ENCODE data around the gene SHC3. TPM values are rescaled to one million over a fixed set of nuclear protein-coding genes. Genes with fewer than 3 reads are reported as not detected.

The SHC3 gene
- total and polyA plus RNA-seq, 2 donors (not counting 1 experiment from before 2014, with no cell fraction given), result 1.7 to 16.2 TPM

DNA sequence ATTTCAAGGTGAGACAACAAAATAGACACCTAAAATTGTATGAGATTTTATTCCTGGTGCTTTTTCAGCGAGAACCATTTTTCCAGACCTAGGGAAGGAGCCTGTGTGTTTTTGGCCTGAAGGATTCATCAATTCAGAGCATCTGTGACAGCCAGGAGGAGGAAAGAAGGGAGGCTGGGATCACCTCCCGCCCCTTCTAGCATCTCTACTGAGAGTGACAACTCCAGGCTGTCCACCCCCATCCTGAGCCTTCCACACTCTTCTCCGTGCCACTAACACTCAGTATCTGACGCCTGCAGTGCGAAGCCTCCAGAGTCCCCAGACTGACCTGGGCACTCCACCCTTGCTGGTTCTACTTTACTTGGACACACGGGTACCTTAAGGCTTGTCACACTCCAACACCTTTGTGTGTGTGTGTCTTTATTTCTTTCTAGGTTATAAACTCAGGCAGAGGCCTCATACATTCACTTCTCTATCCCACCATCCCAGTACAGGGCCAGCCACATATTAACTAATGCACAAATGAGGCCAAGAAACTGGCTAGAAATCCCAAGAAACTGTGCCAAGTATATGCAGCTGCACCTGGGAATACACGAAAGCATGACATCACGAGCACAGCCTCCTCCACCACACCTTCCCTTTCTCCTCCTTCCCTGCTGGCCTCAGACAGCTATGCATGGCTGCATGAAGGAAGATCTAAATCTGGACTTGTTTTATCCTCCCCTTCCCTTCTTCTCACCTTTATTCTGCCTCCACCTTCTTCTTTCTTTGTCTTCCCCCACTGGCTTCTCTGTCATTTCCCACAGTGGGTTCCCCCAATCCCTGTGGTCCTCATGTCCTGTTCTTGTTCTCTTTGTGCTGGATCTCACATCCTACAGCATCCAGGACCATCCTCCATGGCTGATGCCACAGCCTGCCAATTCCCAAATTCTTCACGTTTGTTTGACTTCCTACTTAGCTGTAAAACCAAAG is 171.3 kb downstream of the SHC3 start:
- Histone ChIP-seq H3K79me2 (ENCODE audit: control insufficient read depth, insufficient read depth, low read length) (no peaks in the 10 kb centered on the region), H3K27ac (ENCODE audit: insufficient read depth, low read length) (no peak overlapping the region), H3K36me3 (ENCODE audit: control insufficient read depth, insufficient read depth, low read length) (peaks cover 4% of the 10 kb centered on the region), H3K4me2 (ENCODE audit: extremely low read depth, insufficient read depth, low read length) (no peak overlapping the region), H3K27me3 (ENCODE audit: control insufficient read depth, insufficient read depth, low read length) (no peaks in the 10 kb centered on the region), H4K20me1 (ENCODE audit: control insufficient read depth, extremely low read depth, insufficient read depth, low read length) (no peaks in the 10 kb centered on the region), H3K9ac (ENCODE audit: insufficient read depth, low read length) (no peak overlapping the region), H3K4me3 (replicated peaks in 1 of 4; ENCODE audit: control extremely low read depth in 1 of 4, insufficient read depth in 1 of 4, low read depth in 3 of 4, low read length in 4 of 4) (no peak overlapping the region), H3K4me1 (ENCODE audit: control insufficient read depth, extremely low read depth, insufficient read depth, low read length) (no peaks in the 10 kb centered on the region), H2AFZ (ENCODE audit: low read length) (no peak overlapping the region), H3K9me3 (ENCODE audit: control insufficient read depth, insufficient read depth, low read depth, low read length) (no peaks in the 10 kb centered on the region)
- TF ChIP-seq, protein P1, sequence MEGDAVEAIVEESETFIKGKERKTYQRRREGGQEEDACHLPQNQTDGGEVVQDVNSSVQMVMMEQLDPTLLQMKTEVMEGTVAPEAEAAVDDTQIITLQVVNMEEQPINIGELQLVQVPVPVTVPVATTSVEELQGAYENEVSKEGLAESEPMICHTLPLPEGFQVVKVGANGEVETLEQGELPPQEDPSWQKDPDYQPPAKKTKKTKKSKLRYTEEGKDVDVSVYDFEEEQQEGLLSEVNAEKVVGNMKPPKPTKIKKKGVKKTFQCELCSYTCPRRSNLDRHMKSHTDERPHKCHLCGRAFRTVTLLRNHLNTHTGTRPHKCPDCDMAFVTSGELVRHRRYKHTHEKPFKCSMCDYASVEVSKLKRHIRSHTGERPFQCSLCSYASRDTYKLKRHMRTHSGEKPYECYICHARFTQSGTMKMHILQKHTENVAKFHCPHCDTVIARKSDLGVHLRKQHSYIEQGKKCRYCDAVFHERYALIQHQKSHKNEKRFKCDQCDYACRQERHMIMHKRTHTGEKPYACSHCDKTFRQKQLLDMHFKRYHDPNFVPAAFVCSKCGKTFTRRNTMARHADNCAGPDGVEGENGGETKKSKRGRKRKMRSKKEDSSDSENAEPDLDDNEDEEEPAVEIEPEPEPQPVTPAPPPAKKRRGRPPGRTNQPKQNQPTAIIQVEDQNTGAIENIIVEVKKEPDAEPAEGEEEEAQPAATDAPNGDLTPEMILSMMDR (conservative IDR thresholded peaks at IDR 0.05 in 1 of 2, IDR thresholded peaks at IDR 0.05 in 1 of 2; ENCODE audit: low read depth in 1 of 2, low read length in 2 of 2), result no peak
- no peak for TF ChIP-seq EZH2 (IDR thresholded peaks at IDR 0.05; ENCODE audit: low read length, missing control alignments)
- DNase-seq (ENCODE audit: low read depth in 2 of 2), result peak in 1 of 2 donors; percentile 29

DNA sequence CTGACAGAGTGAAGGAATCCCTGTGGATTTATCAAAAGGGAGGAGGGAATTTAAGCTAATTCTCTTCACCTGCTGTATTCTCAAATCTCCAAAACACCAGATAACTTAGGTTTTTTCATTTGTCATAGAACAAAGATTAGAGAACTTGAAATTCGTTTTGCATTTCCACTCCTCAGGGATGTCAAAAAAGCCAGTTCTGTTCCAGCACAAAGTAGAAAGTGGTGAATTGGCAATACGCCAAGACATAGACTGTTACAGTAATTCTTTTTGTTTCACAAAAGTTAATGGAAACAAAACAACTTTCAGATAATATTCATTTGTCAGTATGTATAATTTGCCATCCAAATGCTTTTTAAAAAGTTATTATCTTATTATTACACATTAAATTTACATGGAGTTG is 172.4 kb downstream of the SHC3 start:
- Histone ChIP-seq H3K4me3 (replicated peaks in 1 of 4; ENCODE audit: control extremely low read depth in 1 of 4, insufficient read depth in 1 of 4, low read depth in 3 of 4, low read length in 4 of 4) (no peak overlapping the region), H4K20me1 (ENCODE audit: control insufficient read depth, extremely low read depth, insufficient read depth, low read length) (no peaks in the 10 kb centered on the region), H2AFZ (ENCODE audit: low read length) (no peak overlapping the region), H3K36me3 (ENCODE audit: control insufficient read depth, insufficient read depth, low read length) (peaks cover 8% of the 10 kb centered on the region), H3K27me3 (ENCODE audit: control insufficient read depth, insufficient read depth, low read length) (no peaks in the 10 kb centered on the region), H3K9ac (ENCODE audit: insufficient read depth, low read length) (no peak overlapping the region), H3K4me1 (ENCODE audit: control insufficient read depth, extremely low read depth, insufficient read depth, low read length) (no peaks in the 10 kb centered on the region), H3K9me3 (ENCODE audit: control insufficient read depth, insufficient read depth, low read depth, low read length) (no peaks in the 10 kb centered on the region), H3K4me2 (ENCODE audit: extremely low read depth, insufficient read depth, low read length) (no peak overlapping the region), H3K79me2 (ENCODE audit: control insufficient read depth, insufficient read depth, low read length) (peaks cover 1% of the 10 kb centered on the region), H3K27ac (ENCODE audit: insufficient read depth, low read length) (no peak overlapping the region)
- no peak for DNase-seq (ENCODE audit: low read depth in 2 of 2)
- TF ChIP-seq, protein P1 (conservative IDR thresholded peaks at IDR 0.05 in 1 of 2, IDR thresholded peaks at IDR 0.05 in 1 of 2; ENCODE audit: low read depth in 1 of 2, low read length in 2 of 2), result no peak
- TF ChIP-seq EZH2 (IDR thresholded peaks at IDR 0.05; ENCODE audit: low read length, missing control alignments), result no peak

DNA sequence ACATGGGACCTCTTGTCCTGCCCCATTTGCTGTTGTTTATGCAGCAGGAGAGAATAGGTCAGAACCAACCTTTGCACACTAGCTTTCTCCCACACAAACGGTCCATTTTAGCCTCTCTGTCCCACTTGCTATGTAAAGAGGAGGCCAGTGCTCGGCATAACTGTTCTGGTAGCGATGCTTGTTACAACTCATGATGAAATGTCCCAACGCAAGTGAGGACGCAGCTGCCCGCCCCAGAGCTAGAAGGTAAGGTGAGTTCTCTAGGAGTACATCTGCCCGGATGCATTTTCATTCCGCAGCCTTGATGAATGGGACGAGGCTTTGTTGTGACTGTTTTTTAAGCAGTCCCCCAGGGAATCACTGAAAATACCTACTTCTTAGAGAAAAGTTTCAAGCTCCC is 173.3 kb downstream of the SHC3 start:
- no peaks in the 10 kb centered on the region for H3K4me1 ChIP-seq (ENCODE audit: control insufficient read depth, extremely low read depth, insufficient read depth, low read length)
- no peak overlapping the region for H3K4me3 ChIP-seq (replicated peaks in 1 of 4; ENCODE audit: control extremely low read depth in 1 of 4, insufficient read depth in 1 of 4, low read depth in 3 of 4, low read length in 4 of 4)
- H3K27ac ChIP-seq (ENCODE audit: insufficient read depth, low read length), result no peak overlapping the region
- no peak overlapping the region for H2AFZ ChIP-seq (ENCODE audit: low read length)
- DNase-seq (ENCODE audit: low read depth in 2 of 2), result no peak
- H3K27me3 ChIP-seq (ENCODE audit: control insufficient read depth, insufficient read depth, low read length), result no peaks in the 10 kb centered on the region
- no peak overlapping the region for H3K4me2 ChIP-seq (ENCODE audit: extremely low read depth, insufficient read depth, low read length)
- H3K36me3 ChIP-seq (ENCODE audit: control insufficient read depth, insufficient read depth, low read length), result peaks cover 8% of the 10 kb centered on the region
- no peaks in the 10 kb centered on the region for H3K9me3 ChIP-seq (ENCODE audit: control insufficient read depth, insufficient read depth, low read depth, low read length)
- peaks cover 1% of the 10 kb centered on the region for H3K79me2 ChIP-seq (ENCODE audit: control insufficient read depth, insufficient read depth, low read length)
- no peak overlapping the region for H3K9ac ChIP-seq (ENCODE audit: insufficient read depth, low read length)
- no peaks in the 10 kb centered on the region for H4K20me1 ChIP-seq (ENCODE audit: control insufficient read depth, extremely low read depth, insufficient read depth, low read length)
- TF ChIP-seq, protein P1 (conservative IDR thresholded peaks at IDR 0.05 in 1 of 2, IDR thresholded peaks at IDR 0.05 in 1 of 2; ENCODE audit: low read depth in 1 of 2, low read length in 2 of 2), result no peak
- TF ChIP-seq EZH2 (IDR thresholded peaks at IDR 0.05; ENCODE audit: low read length, missing control alignments), result no peak
